ENCODE measurements around the gene SURF1.

Gene SURF1

GRCh38 chr9:133356391-133357091, at the start of gene SURF1, which contains the start of gene SURF2:
TSS of gene SURF1 (minus strand) at chr9:133356487. CDS start at chr9:133356453, 34 bp downstream.
TSS of gene SURF2 (plus strand) at chr9:133356550. CDS start at chr9:133356593, 43 bp downstream.
- TF ChIP-seq EZH2 (IDR thresholded peaks at IDR 0.05) = no peak
- TF ChIP-seq POLR2AphosphoS5 (IDR thresholded peaks at IDR 0.05; ENCODE audit: borderline replicate concordance, low read depth, low read length) = peak; percentile 94
- peak; percentile 50 for TF ChIP-seq FOXP2 (optimal IDR thresholded peaks at IDR 0.05; ENCODE audit: control extremely low read depth, extremely low read length, insufficient read depth)
- Histone ChIP-seq H3K36me3 (ENCODE audit: insufficient read depth, low read length) (peaks cover 30% of the 10 kb centered on the region), H3K4me3 (peak within 1 kb of the TSS; percentile 92), H3K27ac (peak within 1 kb of the TSS; percentile 62; the same call in 1 of the 2 replicates), H3K9ac (ENCODE audit: insufficient read length) (peak within 1 kb of the TSS; percentile 85), H3K9me3 (ENCODE audit: low read depth, low read length) (no peaks in the 10 kb centered on the region)
- DNase-seq (ENCODE audit: low read depth, low spot score) = no peak

DNA sequence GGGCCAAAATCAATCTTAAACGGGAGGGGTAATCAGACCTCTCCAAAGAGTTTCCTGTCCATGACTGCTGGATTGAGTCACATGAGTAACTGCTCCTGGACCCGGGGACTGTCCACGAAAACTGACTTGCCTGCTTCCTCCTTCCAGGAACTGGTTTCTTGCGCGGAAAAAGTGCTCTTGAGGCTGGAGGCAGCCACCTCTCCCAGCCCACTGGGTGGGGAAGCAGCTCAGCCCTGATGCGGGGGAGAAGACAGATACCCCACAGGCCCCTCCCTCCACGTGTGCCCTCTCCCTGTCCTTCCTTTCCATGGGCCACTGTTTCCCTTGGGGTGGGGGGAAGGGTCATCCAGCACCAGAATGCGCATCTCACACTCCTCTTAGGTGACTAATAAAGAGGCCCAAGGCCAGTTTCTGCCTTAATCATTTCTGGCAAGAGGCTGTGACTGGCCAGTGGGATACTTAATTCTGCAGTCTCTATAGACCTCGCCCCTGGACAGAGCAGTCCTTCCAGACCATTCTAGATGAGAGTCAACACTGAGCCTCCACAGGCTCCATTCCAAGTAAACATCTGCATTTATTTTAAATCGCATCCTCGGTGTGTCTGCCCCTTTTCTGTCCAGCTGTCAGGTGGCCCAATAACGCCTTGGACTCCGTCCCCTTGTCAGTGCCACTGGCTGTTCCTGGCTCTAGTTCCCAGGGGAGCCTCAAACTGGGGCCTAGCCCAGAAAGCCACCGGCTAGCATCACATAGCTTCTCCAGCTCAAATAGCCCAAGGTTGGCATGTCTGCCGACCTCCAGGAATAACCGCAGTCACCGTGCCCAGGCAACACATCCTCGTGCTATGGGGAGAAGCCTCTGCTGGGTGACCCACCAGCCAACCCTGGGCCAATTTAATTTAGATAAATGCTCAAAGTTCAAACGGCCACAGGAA, 49.5 kb upstream of the SURF1 start:
- no peak overlapping the region for H3K4me3 ChIP-seq
- no peaks in the 10 kb centered on the region for H3K9me3 ChIP-seq (ENCODE audit: low read depth, low read length)
- no peak overlapping the region for H3K27ac ChIP-seq
- TF ChIP-seq EZH2 (IDR thresholded peaks at IDR 0.05) (no peak), POLR2AphosphoS5 (IDR thresholded peaks at IDR 0.05; ENCODE audit: borderline replicate concordance, low read depth, low read length) (no peak), FOXP2 (optimal IDR thresholded peaks at IDR 0.05; ENCODE audit: control extremely low read depth, extremely low read length, insufficient read depth) (no peak)
- peaks cover 49% of the 10 kb centered on the region for H3K36me3 ChIP-seq (ENCODE audit: insufficient read depth, low read length)
- DNase-seq (ENCODE audit: low read depth, low spot score) = no peak
- H3K9ac ChIP-seq (ENCODE audit: insufficient read length) = no peak overlapping the region

GRCh38 chr9:133404454-133405002, 48.2 kb upstream of the SURF1 start:
- H3K9me3 ChIP-seq (ENCODE audit: low read depth, low read length) = no peaks in the 10 kb centered on the region
- H3K36me3 ChIP-seq (ENCODE audit: insufficient read depth, low read length) = peaks cover 36% of the 10 kb centered on the region
- no peak for DNase-seq (ENCODE audit: low read depth, low spot score)
- no peak overlapping the region for H3K4me3 ChIP-seq
- no peak overlapping the region for H3K9ac ChIP-seq (ENCODE audit: insufficient read length)
- no peak for TF ChIP-seq FOXP2 (optimal IDR thresholded peaks at IDR 0.05; ENCODE audit: control extremely low read depth, extremely low read length, insufficient read depth)
- no peak for TF ChIP-seq EZH2 (IDR thresholded peaks at IDR 0.05)
- no peak for TF ChIP-seq POLR2AphosphoS5 (IDR thresholded peaks at IDR 0.05; ENCODE audit: borderline replicate concordance, low read depth, low read length)
- H3K27ac ChIP-seq = no peak overlapping the region

DNA sequence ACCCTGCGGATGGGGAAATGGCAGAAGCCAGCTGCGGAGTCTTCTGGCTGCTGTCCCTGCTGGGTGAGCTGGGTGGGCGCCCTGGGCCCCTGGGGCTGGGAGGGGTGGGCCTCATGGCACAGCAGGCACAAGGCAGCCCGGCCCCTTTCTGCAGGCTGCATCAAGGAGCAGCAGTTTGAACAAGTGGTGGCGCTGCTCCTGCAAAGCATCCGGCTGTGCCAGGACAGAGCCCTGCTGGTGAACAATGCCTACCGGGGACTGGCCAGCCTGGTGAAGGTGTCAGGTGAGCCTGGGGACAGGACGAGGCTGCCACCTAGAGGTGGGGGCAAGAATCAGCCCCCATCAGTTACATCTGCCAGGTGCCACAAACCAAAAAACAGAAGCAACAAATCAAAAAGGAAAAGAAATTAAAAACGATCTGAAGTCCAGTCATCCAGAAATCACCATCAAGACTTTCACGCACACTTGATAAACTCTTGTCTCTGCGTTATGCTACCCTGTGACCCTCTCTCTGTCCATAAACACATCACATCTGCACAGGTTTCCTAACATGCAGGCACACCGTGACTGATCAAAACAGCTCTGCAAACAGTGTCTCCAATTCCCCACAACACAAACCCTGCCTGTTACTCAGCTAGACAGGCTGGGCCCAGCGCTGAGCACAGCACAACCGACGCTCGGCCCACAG, 47.6 kb upstream of the SURF1 start:
- H3K4me3 ChIP-seq = no peak overlapping the region
- no peak for TF ChIP-seq POLR2AphosphoS5 (IDR thresholded peaks at IDR 0.05; ENCODE audit: borderline replicate concordance, low read depth, low read length)
- no peak for TF ChIP-seq EZH2 (IDR thresholded peaks at IDR 0.05)
- no peak for TF ChIP-seq FOXP2 (optimal IDR thresholded peaks at IDR 0.05; ENCODE audit: control extremely low read depth, extremely low read length, insufficient read depth)
- no peak for DNase-seq (ENCODE audit: low read depth, low spot score)
- no peak overlapping the region for H3K27ac ChIP-seq
- no peak overlapping the region for H3K9ac ChIP-seq (ENCODE audit: insufficient read length)
- H3K36me3 ChIP-seq (ENCODE audit: insufficient read depth, low read length) = peaks cover 35% of the 10 kb centered on the region
- no peaks in the 10 kb centered on the region for H3K9me3 ChIP-seq (ENCODE audit: low read depth, low read length)

GRCh38 chr9:133402689-133403088, 46.4 kb upstream of the SURF1 start:
- TF ChIP-seq FOXP2 (optimal IDR thresholded peaks at IDR 0.05; ENCODE audit: control extremely low read depth, extremely low read length, insufficient read depth) (no peak), POLR2AphosphoS5 (IDR thresholded peaks at IDR 0.05; ENCODE audit: borderline replicate concordance, low read depth, low read length) (no peak), EZH2 (IDR thresholded peaks at IDR 0.05) (no peak)
- DNase-seq (ENCODE audit: low read depth, low spot score) = no peak
- Histone ChIP-seq H3K9me3 (ENCODE audit: low read depth, low read length) (no peaks in the 10 kb centered on the region), H3K4me3 (no peak overlapping the region), H3K9ac (ENCODE audit: insufficient read length) (no peak overlapping the region), H3K27ac (no peak overlapping the region), H3K36me3 (ENCODE audit: insufficient read depth, low read length) (peaks cover 26% of the 10 kb centered on the region)

DNA sequence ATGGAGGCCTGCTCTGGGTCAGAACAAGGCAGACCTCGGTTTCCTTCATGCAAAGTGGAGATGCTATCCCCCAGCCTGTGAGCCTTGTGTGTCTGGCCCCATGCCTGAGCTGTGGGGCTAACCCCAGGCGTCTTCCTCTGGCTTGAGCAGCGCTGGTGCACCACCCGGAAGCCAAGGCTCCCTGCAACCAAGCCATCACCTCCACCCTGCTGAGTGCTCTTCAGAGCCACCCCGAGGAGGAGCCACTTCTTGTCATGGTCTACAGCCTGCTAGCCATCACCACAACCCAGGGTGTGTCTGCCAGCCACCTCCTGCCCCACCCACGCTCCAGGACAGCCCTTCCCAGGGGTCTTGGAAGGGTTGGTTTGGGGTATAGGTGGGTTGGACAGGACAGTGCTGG, 45.3 kb upstream of the SURF1 start:
- DNase-seq (ENCODE audit: low read depth, low spot score) = no peak
- H3K9ac ChIP-seq (ENCODE audit: insufficient read length) = no peak overlapping the region
- no peak overlapping the region for H3K4me3 ChIP-seq
- H3K27ac ChIP-seq = no peak overlapping the region
- TF ChIP-seq FOXP2 (optimal IDR thresholded peaks at IDR 0.05; ENCODE audit: control extremely low read depth, extremely low read length, insufficient read depth) (no peak), EZH2 (IDR thresholded peaks at IDR 0.05) (no peak), POLR2AphosphoS5 (IDR thresholded peaks at IDR 0.05; ENCODE audit: borderline replicate concordance, low read depth, low read length) (no peak; the same call in 1 of the 2 replicates)
- H3K36me3 ChIP-seq (ENCODE audit: insufficient read depth, low read length) = peaks cover 15% of the 10 kb centered on the region
- H3K9me3 ChIP-seq (ENCODE audit: low read depth, low read length) = no peaks in the 10 kb centered on the region

DNA sequence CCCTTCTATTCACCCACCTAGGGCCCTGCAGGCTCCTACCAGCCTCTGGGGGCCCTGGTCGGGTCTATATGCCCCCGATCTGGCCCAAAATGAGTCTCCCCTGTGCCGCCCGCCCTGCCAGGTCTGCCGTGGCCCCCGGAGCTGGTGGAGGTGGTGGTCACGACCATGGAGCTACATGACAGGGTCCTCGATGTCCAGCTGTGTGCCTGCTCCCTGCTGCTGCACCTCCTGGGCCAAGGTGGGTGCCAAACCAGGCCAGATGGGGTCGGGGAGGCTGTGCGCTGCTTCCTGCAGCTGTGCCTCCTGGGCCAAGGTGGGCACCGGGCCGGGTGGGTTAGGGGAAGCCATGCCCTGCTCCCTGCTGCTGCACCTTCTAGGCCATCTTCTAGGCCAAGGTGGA, 44.0 kb upstream of the SURF1 start:
- no peak for DNase-seq (ENCODE audit: low read depth, low spot score)
- Histone ChIP-seq H3K9me3 (ENCODE audit: low read depth, low read length) (no peaks in the 10 kb centered on the region), H3K27ac (no peak overlapping the region), H3K4me3 (no peak overlapping the region), H3K36me3 (ENCODE audit: insufficient read depth, low read length) (peaks cover 2% of the 10 kb centered on the region), H3K9ac (ENCODE audit: insufficient read length) (no peak overlapping the region)
- no peak for TF ChIP-seq FOXP2 (optimal IDR thresholded peaks at IDR 0.05; ENCODE audit: control extremely low read depth, extremely low read length, insufficient read depth)
- TF ChIP-seq EZH2 (IDR thresholded peaks at IDR 0.05) = no peak
- peak; percentile 22; the same call in 1 of the 2 replicates for TF ChIP-seq POLR2AphosphoS5 (IDR thresholded peaks at IDR 0.05; ENCODE audit: borderline replicate concordance, low read depth, low read length)
